HepG2 (cell line): Measurements from ENCODE around the gene PRR15L. TPM values are rescaled to one million over a fixed set of nuclear protein-coding genes. Genes with fewer than 3 reads are reported as not detected.

Source experiments
- ATAC-seq: fragments of 200-7000 bp; cut with Tn5 transposase; 3 replicates; pipeline ENCODE4 v1.9.1; 2020; ENCODE audit warnings: mild to moderate bottlenecking, moderate library complexity
- BruUV-seq: library from RNA; stranded (reverse); fragments of 400-500 nt; replicated peaks from 2 replicates; lab custom pipeline; 2021; lab: Mats Ljungman, UMichigan
- CTCF ChIA-PET: fragments of 300-600 bp; formaldehyde crosslinking; extraction: SDS; loops from one replicate; lab custom pipeline; 2021; ENCODE audit warnings: low total read pairs, inconsistent platforms, low intra/inter-chr PET ratio; lab: Yijun Ruan, JAX
- POLR2A ChIA-PET: fragments of 350-600 bp; sonication (Branson Sonifier 250); formaldehyde crosslinking; loops from one replicate; lab custom pipeline; 2020; ENCODE audit warnings: antibody characterized with exemption, inconsistent platforms; lab: Yijun Ruan, JAX
- DNase-seq: peaks from one replicate; pipeline ENCODE4 v3.0.0-alpha.2; 2015; ENCODE audit warnings: low spot score
- FAIRE-seq: peaks from 3 replicates; lab custom pipeline; 2011; peaks lifted over from hg19 to GRCh38; lab: Jason Lieb, UNC
- H2AFZ ChIP-seq: one replicate; pipeline ENCODE4 v1.6.1; 2011; ENCODE audit warnings: low read length, inconsistent platforms
- H3K27ac ChIP-seq: fragments of 300-600 bp; 3 replicates; pipeline ENCODE4 v1.8.0; 2011; ENCODE audit warnings: mixed run types, mild to moderate bottlenecking, mixed read lengths, low read length, inconsistent platforms; ENCODE audit not compliant: insufficient read depth; ENCODE audit errors: extremely low read length
- H3K27me3 ChIP-seq, 2 experiments: fragments of 200-600 bp in 1 of 2; 2 replicates in 1 of 2; 3 replicates in 1 of 2; pipeline versions ENCODE4 v1.6.0 to v1.8.0; 2011; ENCODE audit warnings: low read length in 2 of 2, mild to moderate bottlenecking in 2 of 2, moderate library complexity in 2 of 2, inconsistent platforms in 1 of 2; ENCODE audit not compliant: insufficient read depth in 2 of 2, control insufficient read depth in 1 of 2
- H3K36me3 ChIP-seq, 2 experiments: fragments of 200-600 bp in 1 of 2; replicated peaks in 1 of 2; 2 replicates in 1 of 2; 3 replicates in 1 of 2; pipeline versions ENCODE4 v1.5.1 to v1.8.0; 2011; ENCODE audit warnings: low read length in 2 of 2, inconsistent platforms in 1 of 2; ENCODE audit not compliant: insufficient read depth in 2 of 2, control insufficient read depth in 1 of 2
- H3K4me1 ChIP-seq: 2 replicates; pipeline ENCODE4 v1.5.1; 2012; ENCODE audit warnings: low read length, inconsistent platforms; ENCODE audit not compliant: insufficient read depth
- H3K4me2 ChIP-seq: 2 replicates; pipeline ENCODE4 v1.6.0; 2011; ENCODE audit warnings: low read depth, low read length, inconsistent platforms
- H3K4me3 ChIP-seq, 3 experiments: fragments of 200-600 bp in 1 of 3; sonication (generic), shearing (Covaris generic) in 1 of 3; replicated peaks in 1 of 3; 2 replicates each; pipeline ENCODE4 v1.5.1; 2011 to 2016; ENCODE audit warnings: low read length in 3 of 3, inconsistent platforms in 2 of 3, low read depth in 2 of 3, mild to moderate bottlenecking in 2 of 3, control low read depth in 1 of 3, mixed read lengths in 1 of 3; ENCODE audit not compliant: insufficient read depth in 1 of 3
- H3K79me2 ChIP-seq: one replicate; pipeline ENCODE4 v1.6.1; 2011; ENCODE audit warnings: low read length, inconsistent platforms; ENCODE audit not compliant: insufficient read depth
- H3K9ac ChIP-seq: 2 replicates; pipeline ENCODE4 v1.6.0; 2011; ENCODE audit warnings: mild to moderate bottlenecking, low read depth, low read length, inconsistent platforms; ENCODE audit not compliant: insufficient read depth
- H3K9me3 ChIP-seq: 2 replicates; pipeline ENCODE4 v1.5.1; 2012; ENCODE audit warnings: mild to moderate bottlenecking, low read length
- H4K20me1 ChIP-seq: 2 replicates; pipeline ENCODE4 v1.6.0; 2011; ENCODE audit warnings: inconsistent platforms, mild to moderate bottlenecking, low read length, moderate library complexity; ENCODE audit not compliant: insufficient read depth
- AGO2 ChIP-seq: fragments of 200-400 bp; formaldehyde crosslinking; optimal IDR thresholded peaks from 2 replicates; pipeline ENCODE3; 2017; ENCODE audit warnings: mild to moderate bottlenecking, low read depth, low read length, moderate library complexity
- KLF9 ChIP-seq: IDR thresholded peaks from 2 replicates; pipeline ENCODE4 v1.6.1; 2016; ENCODE audit warnings: low read depth
- MAFF ChIP-seq: IDR thresholded peaks from 2 replicates; pipeline ENCODE4 v1.6.1; 2011; ENCODE audit warnings: low read depth, low read length, improper control_type of control experiment
- MAFK ChIP-seq, 2 experiments: IDR thresholded peaks in 1 of 2; conservative IDR thresholded peaks in 1 of 2; 2 replicates each; pipeline ENCODE4 v1.6.1; 2011; ENCODE audit warnings: improper control_type of control experiment in 2 of 2, low read length in 2 of 2
- POLR2A ChIP-seq, 2 experiments: IDR thresholded peaks; 2 replicates each; pipeline ENCODE4 v1.6.1; 2011; ENCODE audit warnings: low read depth in 2 of 2, low read length in 2 of 2, mild to moderate bottlenecking in 1 of 2, moderate library complexity in 1 of 2; ENCODE audit not compliant: insufficient read depth in 1 of 2
- RFXANK ChIP-seq: IDR thresholded peaks from 2 replicates; pipeline ENCODE4 v1.6.1; 2016
- ZNF556 ChIP-seq: sonication (generic); formaldehyde crosslinking; IDR thresholded peaks from 2 replicates; pipeline ENCODE4 v1.4.0; 2020; ENCODE audit warnings: mild to moderate bottlenecking, missing genetic modification reagents, borderline replicate concordance
- WGBS: methylation state at CpG from one replicate; pipeline ENCODE4 v1.1.6; 2017; ENCODE audit warnings: low lambda C conversion rate; 5-methylcytosine and 5-hydroxymethylcytosine counted together
- in situ Hi-C: cut with HindIII; loops from 2 replicates; pipeline ENCODE4 v1.10.0; 2017; ENCODE audit warnings: low pct_unique_long_range_greater_than_20kb; ENCODE audit not compliant: extremely low pct_ligation_motif_present
- intact Hi-C: fragments of 100-400 bp; cut with micrococcal nuclease; formaldehyde crosslinking; loops from one replicate; pipeline ENCODE4 v1.10.0; 2022; ENCODE audit not compliant: unreplicated experiment
- polyA plus RNA-seq, 8 experiments: library from polyadenylated mRNA; depleted of rRNA in 3 of 8; stranded (reverse) in 7 of 8; unstranded in 1 of 8; fragments of >200 nt; fragmentation: Illumina TruSeq in 4 of 8; extraction: Trizol in 4 of 8; gene quantifications; 2 replicates each; pipeline versions ENCODE4 v1.2.1 to v1.2.3, GENCODE V29; 2011 to 2016; ENCODE audit warnings: low read depth in 4 of 8, missing spikeins in 1 of 8, mixed read lengths in 1 of 8; ENCODE audit not compliant: insufficient read depth in 1 of 8
- total RNA-seq, 5 experiments: library from RNA; depleted of rRNA; stranded (reverse); fragments of >200 nt; fragmentation: Illumina TruSeq; extraction: Trizol; gene quantifications; 2 replicates each; pipeline ENCODE4 v1.2.3, GENCODE V29; 2016; ENCODE audit warnings: low read depth in 1 of 5
- TF ChIP-seq, protein P1 (sequence below): sonication (generic); formaldehyde crosslinking; IDR thresholded peaks from 2 replicates; pipeline ENCODE4 v1.5.0; 2020; ENCODE audit warnings: mild to moderate bottlenecking, low read depth, missing genetic modification reagents, borderline replicate concordance
- TF ChIP-seq, protein P2 (sequence below), 2 experiments: fragments of 450-650 bp in 1 of 2; sonication (generic) in 1 of 2; formaldehyde crosslinking in 1 of 2; IDR thresholded peaks; 2 replicates each; pipeline versions ENCODE4 v1.6.1 to v1.8.0; 2016 to 2022; ENCODE audit warnings: antibody characterized with exemption in 1 of 2, mild to moderate bottlenecking in 1 of 2, missing genetic modification reagents in 1 of 2

PRR15L gene
- total and polyA plus RNA-seq, 2 of the 13 experiments (the other 11 are each of a cell fraction or from before 2014, with no cell fraction given) = 0.44 to 2.0 TPM

DNA sequence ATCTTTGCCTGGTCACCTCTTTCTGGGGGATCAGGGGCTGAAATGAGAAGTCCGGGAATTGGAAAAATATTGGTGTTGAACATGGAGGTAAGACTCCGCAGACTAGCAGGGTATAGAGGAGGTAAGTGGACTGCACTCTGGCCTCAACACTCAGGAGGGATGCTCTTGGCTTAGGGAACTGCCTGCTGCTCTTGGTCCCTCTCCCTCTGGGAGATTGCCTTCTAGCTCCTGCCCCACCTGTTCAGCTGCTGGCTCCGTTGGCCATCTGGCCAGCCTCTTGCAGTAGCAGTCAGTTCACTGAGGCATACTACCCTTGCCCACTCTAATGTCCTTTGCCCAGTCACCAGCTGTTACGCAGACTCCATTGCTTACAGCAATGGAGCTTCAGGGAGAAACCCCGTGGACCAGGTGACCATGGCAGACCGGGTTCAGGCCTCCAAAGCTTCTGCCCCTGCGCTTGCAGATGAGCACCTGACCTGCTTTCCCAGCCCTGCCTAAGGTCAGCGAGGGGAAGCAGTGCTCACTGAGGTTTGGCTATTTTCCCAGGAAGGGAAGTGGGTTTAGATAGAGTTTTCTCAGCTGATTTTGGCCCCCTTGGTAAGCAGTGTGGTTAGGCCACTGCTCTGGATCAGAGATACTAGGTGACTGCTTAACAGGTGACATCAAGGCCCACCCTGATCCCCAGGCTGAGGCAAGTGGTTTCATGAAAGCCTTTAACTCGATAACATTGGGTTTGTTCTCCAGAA is 25.1 kb upstream of the PRR15L start:
- H3K4me2 ChIP-seq = no peak overlapping the region
- DNase-seq (no peak), ATAC-seq (no peak), FAIRE-seq (no peak)
- in situ Hi-C loops (no loop called here), intact Hi-C loops (no loop called here)
- H4K20me1 ChIP-seq = peaks cover 5% of the 10 kb centered on the region; the same call in 1 of the 2 replicates
- H3K36me3 ChIP-seq = peaks cover 27 to 56% of the 10 kb centered on the region in 2 experiments
- H3K79me2 ChIP-seq = no peaks in the 10 kb centered on the region
- no peaks in the 10 kb centered on the region for H3K9me3 ChIP-seq
- BruUV-seq = no TSS peak
- no peak overlapping the region for H3K27ac ChIP-seq
- no peak overlapping the region for H3K9ac ChIP-seq
- no peaks in the 10 kb centered on the region; a peak in 1 of 5 replicates for H3K27me3 ChIP-seq
- H3K4me3 ChIP-seq = no peak overlapping the region
- 96% methylated on average over 9 of the region's 9 CpGs for WGBS
- ChIA-PET CTCF (no interaction called here), POLR2A (interaction anchor here (1.5 kb wide), 1 partner anchor 12 kb away, joined by 4 read pairs; the partner anchor contains the start of gene CDK5RAP3)
- peaks cover 10% of the 10 kb centered on the region; the same call in 1 of the 2 replicates for H3K4me1 ChIP-seq
- TF ChIP-seq, protein P1, sequence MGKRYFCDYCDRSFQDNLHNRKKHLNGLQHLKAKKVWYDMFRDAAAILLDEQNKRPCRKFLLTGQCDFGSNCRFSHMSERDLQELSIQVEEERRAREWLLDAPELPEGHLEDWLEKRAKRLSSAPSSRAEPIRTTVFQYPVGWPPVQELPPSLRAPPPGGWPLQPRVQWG = no peak
- TF ChIP-seq MAFF (no peak), MAFK (conservative IDR thresholded peaks at IDR 0.05 in 1 of 2, IDR thresholded peaks at IDR 0.05 in 1 of 2; ENCODE audit: low read length in 2 of 2) (no peak), POLR2A (IDR thresholded peaks at IDR 0.05; ENCODE audit: insufficient read depth in 1 of 2, low read depth in 2 of 2, low read length in 2 of 2) (0 out of 4 replicates have a peak, but pooled peaks of 1 of the 2 experiments have one; percentile 19), RFXANK (CRISPR knock-in tag) (no peak), ZNF556 (no peak), AGO2 (peak; percentile 22), KLF9 (CRISPR knock-in tag) (no peak)
- TF ChIP-seq, protein P2, sequence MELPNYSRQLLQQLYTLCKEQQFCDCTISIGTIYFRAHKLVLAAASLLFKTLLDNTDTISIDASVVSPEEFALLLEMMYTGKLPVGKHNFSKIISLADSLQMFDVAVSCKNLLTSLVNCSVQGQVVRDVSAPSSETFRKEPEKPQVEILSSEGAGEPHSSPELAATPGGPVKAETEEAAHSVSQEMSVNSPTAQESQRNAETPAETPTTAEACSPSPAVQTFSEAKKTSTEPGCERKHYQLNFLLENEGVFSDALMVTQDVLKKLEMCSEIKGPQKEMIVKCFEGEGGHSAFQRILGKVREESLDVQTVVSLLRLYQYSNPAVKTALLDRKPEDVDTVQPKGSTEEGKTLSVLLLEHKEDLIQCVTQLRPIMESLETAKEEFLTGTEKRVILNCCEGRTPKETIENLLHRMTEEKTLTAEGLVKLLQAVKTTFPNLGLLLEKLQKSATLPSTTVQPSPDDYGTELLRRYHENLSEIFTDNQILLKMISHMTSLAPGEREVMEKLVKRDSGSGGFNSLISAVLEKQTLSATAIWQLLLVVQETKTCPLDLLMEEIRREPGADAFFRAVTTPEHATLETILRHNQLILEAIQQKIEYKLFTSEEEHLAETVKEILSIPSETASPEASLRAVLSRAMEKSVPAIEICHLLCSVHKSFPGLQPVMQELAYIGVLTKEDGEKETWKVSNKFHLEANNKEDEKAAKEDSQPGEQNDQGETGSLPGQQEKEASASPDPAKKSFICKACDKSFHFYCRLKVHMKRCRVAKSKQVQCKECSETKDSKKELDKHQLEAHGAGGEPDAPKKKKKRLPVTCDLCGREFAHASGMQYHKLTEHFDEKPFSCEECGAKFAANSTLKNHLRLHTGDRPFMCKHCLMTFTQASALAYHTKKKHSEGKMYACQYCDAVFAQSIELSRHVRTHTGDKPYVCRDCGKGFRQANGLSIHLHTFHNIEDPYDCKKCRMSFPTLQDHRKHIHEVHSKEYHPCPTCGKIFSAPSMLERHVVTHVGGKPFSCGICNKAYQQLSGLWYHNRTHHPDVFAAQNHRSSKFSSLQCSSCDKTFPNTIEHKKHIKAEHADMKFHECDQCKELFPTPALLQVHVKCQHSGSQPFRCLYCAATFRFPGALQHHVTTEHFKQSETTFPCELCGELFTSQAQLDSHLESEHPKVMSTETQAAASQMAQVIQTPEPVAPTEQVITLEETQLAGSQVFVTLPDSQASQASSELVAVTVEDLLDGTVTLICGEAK (IDR thresholded peaks at IDR 0.05) = no peak
- TF ChIP-seq, protein P2 (CRISPR knock-in tag; IDR thresholded peaks at IDR 0.05) = no peak
- no peak overlapping the region for H2AFZ ChIP-seq
